Right atrium auricular region (tissue), 2 donors: Measurements from ENCODE around the gene GRK5. TPM values are rescaled to one million over a fixed set of nuclear protein-coding genes. Genes with fewer than 3 reads are reported as not detected.
"Not testable (repeated sequence)": the region's sequence is repeated elsewhere in the genome, so short reads cannot be mapped to it uniquely, and the experiment has no call there.

Source experiments
- DNase-seq: peaks from one replicate; pipeline ENCODE4 v3.0.0-alpha.2; 2019; ENCODE audit warnings: low spot score
- H3K27ac ChIP-seq, 2 donors: fragments of 200-600 bp; sonication (generic); 1 replicate in 1 of 2; 2 replicates in 1 of 2; pipeline ENCODE4 v1.5.1; 2016 to 2019
- H3K27me3 ChIP-seq, 2 donors: fragments of 200-600 bp; sonication (generic); one replicate each; pipeline versions ENCODE4 v1.5.1 to v1.6.0; 2017 to 2019
- H3K36me3 ChIP-seq: fragments of 200-600 bp; sonication (generic); one replicate; pipeline ENCODE4 v1.5.1; 2016
- H3K4me1 ChIP-seq, 2 donors: fragments of 200-600 bp; sonication (generic); one replicate each; pipeline versions ENCODE4 v1.5.1 to v1.6.0; 2017 to 2019
- H3K4me3 ChIP-seq, 2 donors: fragments of 200-600 bp; sonication (generic); 1 replicate in 1 of 2; 2 replicates in 1 of 2; pipeline ENCODE4 v1.5.1; 2017 to 2019; ENCODE audit warnings: mild to moderate bottlenecking in 1 of 2, moderate library complexity in 1 of 2
- H3K9me3 ChIP-seq, 2 donors: fragments of 200-600 bp; sonication (generic); one replicate each; pipeline ENCODE4 v1.5.1; 2019
- CTCF ChIP-seq, 2 donors: fragments of 200-600 bp; sonication (generic); IDR thresholded peaks; one replicate each; pipeline ENCODE4 v1.5.1; 2019; ENCODE audit warnings: antibody characterized with exemption in 2 of 2
- total RNA-seq, 2 donors: library from RNA; depleted of rRNA; stranded (reverse); fragments of >200 nt; gene quantifications; one replicate each; pipeline ENCODE4 v1.1.0, GENCODE V29; 2016

GRK5 gene
- total RNA-seq, 2 donors from 2014 or later: 19.2 to 53.8 TPM

- peaks cover 67% of the 10 kb centered on the region for H3K36me3 ChIP-seq
- TF ChIP-seq CTCF (IDR thresholded peaks at IDR 0.05): no peak
- H3K4me1 ChIP-seq: no peaks in the 10 kb centered on the region
- no peaks in the 10 kb centered on the region for H3K27me3 ChIP-seq
- H3K27ac ChIP-seq: no peak overlapping the region
- no peak overlapping the region for H3K4me3 ChIP-seq
- DNase-seq: no peak
- no peaks in the 10 kb centered on the region for H3K9me3 ChIP-seq
Measured at GRCh38 chr10:119431773-119432135, 224.4 kb downstream of the GRK5 start.

- H3K4me1 ChIP-seq, H3K4me3 ChIP-seq, H3K9me3 ChIP-seq, H3K27ac ChIP-seq, DNase-seq, H3K27me3 ChIP-seq: not testable (repeated sequence)
- peaks cover 59% of the 10 kb centered on the region for H3K36me3 ChIP-seq
Measured at GRCh38 chr10:119434942-119435341, 227.6 kb downstream of the GRK5 start.

- no peaks in the 10 kb centered on the region for H3K27me3 ChIP-seq
- no peak overlapping the region for H3K4me3 ChIP-seq
- no peaks in the 10 kb centered on the region for H3K9me3 ChIP-seq
- peak overlapping the region in 1 of 2 donors; percentile 4 for H3K27ac ChIP-seq
- peaks cover 32% of the 10 kb centered on the region for H3K36me3 ChIP-seq
- peaks cover 0 to 24% of the 10 kb centered on the region in 2 donors for H3K4me1 ChIP-seq
- TF ChIP-seq CTCF (IDR thresholded peaks at IDR 0.05): no peak
- no peak for DNase-seq
Measured at GRCh38 chr10:119438717-119439116, 231.3 kb downstream of the GRK5 start.

- H3K36me3 ChIP-seq: peaks cover 26% of the 10 kb centered on the region
- H3K27ac ChIP-seq: peak overlapping the region; percentile 15 to 81
- H3K9me3 ChIP-seq: no peaks in the 10 kb centered on the region
- no peak for DNase-seq
- H3K4me1 ChIP-seq: peaks cover 0 to 28% of the 10 kb centered on the region in 2 donors
- no peaks in the 10 kb centered on the region for H3K27me3 ChIP-seq
- TF ChIP-seq CTCF (IDR thresholded peaks at IDR 0.05): no peak
- no peak overlapping the region for H3K4me3 ChIP-seq
Measured at GRCh38 chr10:119439922-119440321, 232.6 kb downstream of the GRK5 start.

GRCh38 chr10:119441151-119441821, 233.9 kb downstream of the GRK5 start:
- DNase-seq: peak; percentile 75
- H3K4me1 ChIP-seq: peaks cover 0 to 35% of the 10 kb centered on the region in 2 donors

More at GRCh38 chr10:119441151-119441821, 233.9 kb downstream of the GRK5 start:
- Histone ChIP-seq H3K4me3 (no peak overlapping the region), H3K36me3 (peaks cover 22% of the 10 kb centered on the region), H3K27me3 (no peaks in the 10 kb centered on the region), H3K27ac (peak overlapping the region; percentile 81 to 83), H3K9me3 (no peaks in the 10 kb centered on the region)
- no peak for TF ChIP-seq CTCF (IDR thresholded peaks at IDR 0.05)
